Smooth muscle cell of the umbilical artery (primary cell): ENCODE data around the gene PAK1IP1. TPM values are rescaled to one million over a fixed set of nuclear protein-coding genes. Genes with fewer than 3 reads are reported as not detected.

Source experiments
- total RNA-seq: library from RNA; depleted of rRNA; stranded (reverse); fragments of >200 nt; gene quantifications from 2 replicates; pipeline ENCODE4 v1.2.3, GENCODE V29; 2014

PAK1IP1 gene
- 20.5 and 22.0 TPM in 2 replicates for total RNA-seq

GRCh38 chr6:10694302-10695085 is at the start of gene PAK1IP1, which contains the start of gene C6orf52:
Gene PAK1IP1, plus strand, starts transcription at chr6:10694972. Its CDS starts 14 bp downstream, at chr6:10694986.
Gene C6orf52, minus strand, starts transcription at chr6:10694616. Its CDS starts 7,066 bp downstream, at chr6:10687550.

DNA sequence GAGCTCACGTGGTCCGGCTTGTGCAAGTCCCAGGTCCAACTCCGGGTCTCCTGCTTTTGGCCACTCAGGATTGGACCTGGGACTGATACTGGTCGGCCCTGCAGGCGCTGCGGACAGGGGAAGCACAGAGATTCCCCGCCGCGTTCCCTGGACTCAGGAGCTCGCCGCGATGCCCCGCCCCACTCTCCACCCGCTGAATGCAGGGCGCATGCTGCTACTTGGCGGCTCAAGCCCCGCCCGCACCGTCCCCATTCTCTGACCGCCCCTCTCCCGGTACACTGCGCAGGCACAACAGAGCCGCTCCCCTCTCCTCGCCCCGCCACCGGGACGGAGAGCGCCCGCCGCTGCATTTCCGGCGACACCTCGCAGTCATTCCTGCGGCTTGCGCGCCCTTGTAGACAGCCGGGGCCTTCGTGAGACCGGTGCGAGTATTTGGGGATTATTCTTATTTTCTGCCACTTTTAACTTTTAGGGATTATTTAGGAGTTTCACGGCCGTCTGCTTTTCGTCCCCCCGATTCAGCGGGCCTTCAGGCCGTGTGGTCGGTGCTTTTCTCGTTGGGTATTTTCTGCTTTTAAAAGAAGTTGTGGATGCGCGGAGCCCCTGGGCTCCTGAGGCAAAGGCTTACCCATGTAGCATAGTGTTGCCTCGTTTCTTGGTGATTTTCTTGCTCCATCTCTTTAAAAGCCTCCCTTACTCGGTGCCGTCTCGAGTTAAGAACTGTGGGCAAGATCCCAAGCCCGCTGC is 28.2 kb downstream of the PAK1IP1 start, which contains the start of gene TMEM14C:
Gene TMEM14C (plus strand): TSS at position 251 of the 747 bp plus-strand sequence. CDS start 1,544 bp downstream, outside the sequence.

DNA sequence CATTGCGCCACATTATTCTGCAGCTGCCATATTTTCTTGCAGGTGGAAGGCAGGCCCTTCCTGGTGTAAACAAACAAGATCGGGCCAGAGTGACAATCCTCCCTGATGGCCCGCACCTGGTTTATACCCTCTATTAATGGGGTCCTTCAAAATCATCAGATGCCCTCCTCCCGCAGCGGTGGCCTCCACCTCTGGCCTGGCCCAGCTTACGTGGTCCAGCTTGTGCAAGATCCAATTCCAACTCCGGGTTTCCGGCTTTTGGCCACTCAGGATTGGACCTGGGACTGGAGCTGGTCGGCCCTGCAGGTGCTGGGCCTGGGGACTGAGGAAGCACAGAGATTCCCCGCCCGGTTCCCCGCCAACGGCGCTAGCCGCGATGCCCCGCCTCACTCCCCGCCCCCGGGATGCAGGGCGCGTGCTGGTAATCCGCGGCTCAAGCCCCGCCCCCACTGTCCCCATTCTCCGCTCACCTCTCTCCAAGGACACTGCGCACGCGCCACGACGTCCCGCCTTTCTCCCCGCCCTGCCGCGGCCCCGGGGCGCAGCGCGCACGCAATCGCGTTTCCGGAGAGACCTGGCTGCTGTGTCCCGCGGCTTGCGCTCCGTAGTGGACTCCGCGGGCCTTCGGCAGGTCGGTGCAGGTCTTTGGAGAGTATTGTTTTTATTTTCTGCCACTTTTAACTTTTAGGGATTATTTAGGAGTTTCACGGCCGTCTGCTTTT is 52.6 kb downstream of the PAK1IP1 start, which contains the start of gene TMEM14B:
Gene TMEM14B (plus strand): TSS at position 555 of the 722 bp plus-strand sequence. CDS start 1,441 bp downstream, outside the sequence.

Other genes with a start within 250 kb of the PAK1IP1 start
- gene GCNT2, start 173.6 kb upstream of the PAK1IP1 start, total RNA-seq, result 0.09 TPM in 1 of 2 replicates, not detected in the other
- 0.30 TPM in 1 of 2 replicates, not detected in the other for gene C6orf52, start 356 bp upstream of the PAK1IP1 start, total RNA-seq
- gene TMEM14C, start 28.1 kb downstream of the PAK1IP1 start, total RNA-seq, result 70.9 and 138 TPM in 2 replicates
- 47.6 and 82.8 TPM in 2 replicates for gene TMEM14B, start 52.8 kb downstream of the PAK1IP1 start, total RNA-seq
- gene MAK, start 143.6 kb downstream of the PAK1IP1 start, total RNA-seq, result not detected in 2 replicates
- gene GCM2, start 187.1 kb downstream of the PAK1IP1 start, total RNA-seq, result not detected in 2 replicates
- gene SYCP2L, start 192.1 kb downstream of the PAK1IP1 start, total RNA-seq, result 0.05 and 0.59 TPM in 2 replicates